Body of pancreas (tissue), 4 donors: Measurements from ENCODE around the gene SUGCT.

ENCODE experiments used
- POLR2A ChIP-seq, 3 donors: fragments of 450-650 bp; IDR thresholded peaks; one replicate each; pipeline ENCODE4 v1.6.1; 2016; ENCODE audit warnings: antibody characterized with exemption in 3 of 3, mild to moderate bottlenecking in 2 of 3
- TF ChIP-seq, protein P1 (sequence below), 7 experiments: fragments of 450-650 bp in 4 of 7; fragments of 200-600 bp in 3 of 7; sonication (generic) in 3 of 7; IDR thresholded peaks; one replicate each; pipeline ENCODE4 v1.5.1; 2016 to 2019; ENCODE audit warnings: antibody characterized with exemption in 7 of 7

DNA sequence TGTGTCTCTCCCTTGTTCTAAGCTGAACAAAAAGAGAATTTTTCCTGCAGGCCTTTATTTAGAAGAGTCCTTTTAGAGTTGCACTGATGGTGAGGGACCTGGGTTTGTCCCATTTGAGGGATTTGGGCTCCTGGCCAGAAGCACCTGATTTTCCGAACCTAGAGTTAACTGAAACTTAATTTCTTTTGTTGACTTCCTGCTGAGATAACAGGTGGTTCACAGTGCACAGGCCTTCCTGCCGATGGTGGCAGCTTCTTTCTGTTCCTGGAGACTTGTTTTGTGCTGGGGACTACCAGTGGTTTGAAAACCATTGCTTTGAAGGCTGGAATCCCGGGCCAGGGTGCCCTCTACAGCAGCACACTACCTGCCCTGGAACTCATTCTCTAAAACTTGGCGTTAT is 99.2 kb downstream of the SUGCT start:
- TF ChIP-seq, protein P1, sequence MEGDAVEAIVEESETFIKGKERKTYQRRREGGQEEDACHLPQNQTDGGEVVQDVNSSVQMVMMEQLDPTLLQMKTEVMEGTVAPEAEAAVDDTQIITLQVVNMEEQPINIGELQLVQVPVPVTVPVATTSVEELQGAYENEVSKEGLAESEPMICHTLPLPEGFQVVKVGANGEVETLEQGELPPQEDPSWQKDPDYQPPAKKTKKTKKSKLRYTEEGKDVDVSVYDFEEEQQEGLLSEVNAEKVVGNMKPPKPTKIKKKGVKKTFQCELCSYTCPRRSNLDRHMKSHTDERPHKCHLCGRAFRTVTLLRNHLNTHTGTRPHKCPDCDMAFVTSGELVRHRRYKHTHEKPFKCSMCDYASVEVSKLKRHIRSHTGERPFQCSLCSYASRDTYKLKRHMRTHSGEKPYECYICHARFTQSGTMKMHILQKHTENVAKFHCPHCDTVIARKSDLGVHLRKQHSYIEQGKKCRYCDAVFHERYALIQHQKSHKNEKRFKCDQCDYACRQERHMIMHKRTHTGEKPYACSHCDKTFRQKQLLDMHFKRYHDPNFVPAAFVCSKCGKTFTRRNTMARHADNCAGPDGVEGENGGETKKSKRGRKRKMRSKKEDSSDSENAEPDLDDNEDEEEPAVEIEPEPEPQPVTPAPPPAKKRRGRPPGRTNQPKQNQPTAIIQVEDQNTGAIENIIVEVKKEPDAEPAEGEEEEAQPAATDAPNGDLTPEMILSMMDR (IDR thresholded peaks at IDR 0.05) = no peak
- no peak for TF ChIP-seq POLR2A (IDR thresholded peaks at IDR 0.05)
